IPS-18a (cell line): ENCODE measurements around the gene MEGF9.

Experiments used
- H3K27ac ChIP-seq: one replicate; pipeline ENCODE4 v1.5.1; 2013; ENCODE audit warnings: low read length
- H3K27me3 ChIP-seq: one replicate; pipeline ENCODE4 v1.6.1; 2013; ENCODE audit warnings: mild to moderate bottlenecking, low read length; ENCODE audit not compliant: control insufficient read depth, insufficient read depth
- H3K36me3 ChIP-seq: one replicate; pipeline ENCODE4 v1.6.1; 2013; ENCODE audit warnings: low read depth, low read length; ENCODE audit not compliant: control insufficient read depth
- H3K4me1 ChIP-seq: one replicate; pipeline ENCODE4 v1.6.1; 2013; ENCODE audit warnings: low read depth, low read length; ENCODE audit not compliant: control insufficient read depth
- H3K4me3 ChIP-seq: one replicate; pipeline ENCODE4 v1.5.1; 2013; ENCODE audit warnings: low read length
- H3K9ac ChIP-seq: one replicate; pipeline ENCODE4 v1.6.1; 2013; ENCODE audit warnings: mild to moderate bottlenecking, low read length, moderate library complexity
- H3K9me3 ChIP-seq: one replicate; pipeline ENCODE4 v1.6.1; 2013; ENCODE audit warnings: low read depth, low read length; ENCODE audit not compliant: control insufficient read depth

The MEGF9 gene

GRCh38 chr9:120610975-120611689 is 103.1 kb downstream of the MEGF9 start:
- Histone ChIP-seq H3K4me3 (no peak overlapping the region), H3K4me1 (no peaks in the 10 kb centered on the region), H3K36me3 (no peaks in the 10 kb centered on the region), H3K9ac (no peak overlapping the region), H3K27me3 (no peaks in the 10 kb centered on the region), H3K9me3 (no peaks in the 10 kb centered on the region), H3K27ac (no peak overlapping the region)

DNA sequence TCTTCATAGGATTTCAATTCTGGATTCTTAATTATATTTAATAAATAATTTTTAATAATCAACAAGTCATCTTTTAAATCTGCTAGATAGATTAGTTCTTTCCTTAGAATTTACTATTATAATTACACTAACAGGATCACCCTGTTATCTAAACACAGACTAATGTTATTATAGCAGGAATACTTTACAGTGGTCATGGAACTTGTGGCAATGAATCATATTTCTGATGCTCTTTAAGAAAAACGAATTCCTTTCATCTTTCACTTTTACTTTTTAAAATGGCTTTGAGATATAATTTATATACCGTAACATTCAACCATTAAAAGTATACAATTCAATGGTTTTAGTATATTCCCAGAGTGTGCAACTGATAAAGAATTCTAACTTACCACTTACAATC is 104.6 kb downstream of the MEGF9 start:
- Histone ChIP-seq H3K4me3 (no peak overlapping the region), H3K9ac (no peak overlapping the region), H3K27me3 (no peaks in the 10 kb centered on the region), H3K36me3 (no peaks in the 10 kb centered on the region), H3K9me3 (no peaks in the 10 kb centered on the region), H3K4me1 (no peaks in the 10 kb centered on the region), H3K27ac (no peak overlapping the region)

- no peaks in the 10 kb centered on the region for H3K36me3 ChIP-seq
- H3K9me3 ChIP-seq, result no peaks in the 10 kb centered on the region
- H3K27ac ChIP-seq, result no peak overlapping the region
- no peak overlapping the region for H3K4me3 ChIP-seq
- no peak overlapping the region for H3K9ac ChIP-seq
- no peaks in the 10 kb centered on the region for H3K27me3 ChIP-seq
- H3K4me1 ChIP-seq, result no peaks in the 10 kb centered on the region
Observed at GRCh38 chr9:120608421-120608820, 105.8 kb downstream of the MEGF9 start.

GRCh38 chr9:120603591-120603990 is 110.7 kb downstream of the MEGF9 start:
- Histone ChIP-seq H3K9ac (no peak overlapping the region), H3K36me3 (no peaks in the 10 kb centered on the region), H3K4me3 (no peak overlapping the region)

GRCh38 chr9:120603010-120603409 is 111.3 kb downstream of the MEGF9 start:
- no peaks in the 10 kb centered on the region for H3K27me3 ChIP-seq
- no peak overlapping the region for H3K27ac ChIP-seq
- H3K4me3 ChIP-seq, result no peak overlapping the region
- no peaks in the 10 kb centered on the region for H3K4me1 ChIP-seq
- no peaks in the 10 kb centered on the region for H3K9me3 ChIP-seq
- no peaks in the 10 kb centered on the region for H3K36me3 ChIP-seq
- H3K9ac ChIP-seq, result no peak overlapping the region

More at GRCh38 chr9:120603591-120603990, 110.7 kb downstream of the MEGF9 start:
- H3K9me3 ChIP-seq, result no peaks in the 10 kb centered on the region
- no peaks in the 10 kb centered on the region for H3K4me1 ChIP-seq
- H3K27ac ChIP-seq, result no peak overlapping the region
- H3K27me3 ChIP-seq, result no peaks in the 10 kb centered on the region

DNA sequence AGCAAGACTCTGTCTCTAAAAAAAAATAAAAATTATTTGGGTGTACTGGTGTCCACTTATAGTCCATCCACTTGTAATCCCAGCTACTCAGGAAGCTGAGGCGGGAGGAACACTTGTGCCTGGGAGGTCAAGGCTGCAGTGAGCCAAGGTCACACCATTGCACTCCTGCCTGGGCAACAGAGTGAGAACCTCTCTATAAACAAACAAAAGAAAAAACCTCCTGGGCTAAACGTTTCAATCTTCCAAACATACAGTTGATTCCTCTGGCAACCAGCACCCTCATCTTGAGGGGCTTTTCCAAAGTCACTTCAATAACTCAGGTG is 120.4 kb downstream of the MEGF9 start:
- no peak overlapping the region for H3K9ac ChIP-seq
- H3K27me3 ChIP-seq, result no peaks in the 10 kb centered on the region
- H3K27ac ChIP-seq, result no peak overlapping the region
- H3K4me1 ChIP-seq, result no peaks in the 10 kb centered on the region
- no peak overlapping the region for H3K4me3 ChIP-seq
- no peaks in the 10 kb centered on the region for H3K9me3 ChIP-seq
- H3K36me3 ChIP-seq, result no peaks in the 10 kb centered on the region

DNA sequence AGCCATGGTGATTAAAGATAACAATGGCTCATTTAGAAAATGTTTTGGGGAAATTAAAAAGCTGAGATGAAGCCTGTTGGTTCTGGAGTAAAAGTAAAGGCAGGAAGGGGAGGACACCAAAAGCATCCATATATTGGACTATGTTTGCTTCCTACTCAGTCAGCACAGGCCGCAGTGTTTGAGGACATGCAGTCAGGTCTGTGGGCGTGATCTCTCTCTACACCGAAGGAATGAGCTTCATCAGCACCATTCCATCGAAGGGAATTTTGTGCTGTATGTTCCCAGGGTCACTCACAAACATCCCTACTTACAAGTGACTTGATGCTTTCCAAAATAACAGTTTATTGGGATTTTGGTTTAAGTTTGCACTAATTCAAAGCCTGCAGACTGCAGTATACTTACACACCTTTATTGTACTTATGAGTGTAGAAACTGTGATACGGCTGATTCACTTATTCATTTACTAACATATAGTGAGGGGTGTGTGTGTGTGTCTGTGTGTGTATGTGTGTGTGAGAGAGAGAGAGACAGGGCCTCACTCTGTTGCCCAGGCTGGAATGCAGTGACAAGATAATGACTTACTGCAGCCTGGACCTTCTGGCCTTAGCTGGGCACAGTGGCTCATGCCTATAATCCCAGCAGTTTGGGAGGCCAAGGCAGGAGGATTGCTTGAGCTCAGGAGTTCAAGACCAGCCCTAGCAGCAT is 120.9 kb downstream of the MEGF9 start:
- no peak overlapping the region for H3K4me3 ChIP-seq
- H3K9me3 ChIP-seq, result no peaks in the 10 kb centered on the region
- H3K27me3 ChIP-seq, result no peaks in the 10 kb centered on the region
- H3K27ac ChIP-seq, result no peak overlapping the region
- H3K36me3 ChIP-seq, result no peaks in the 10 kb centered on the region
- no peak overlapping the region for H3K9ac ChIP-seq
- H3K4me1 ChIP-seq, result no peaks in the 10 kb centered on the region

GRCh38 chr9:120592210-120592609 is 122.1 kb downstream of the MEGF9 start:
- Histone ChIP-seq H3K9ac (no peak overlapping the region), H3K27me3 (no peaks in the 10 kb centered on the region), H3K27ac (no peak overlapping the region), H3K4me1 (no peaks in the 10 kb centered on the region), H3K36me3 (no peaks in the 10 kb centered on the region), H3K9me3 (no peaks in the 10 kb centered on the region), H3K4me3 (no peak overlapping the region)

DNA sequence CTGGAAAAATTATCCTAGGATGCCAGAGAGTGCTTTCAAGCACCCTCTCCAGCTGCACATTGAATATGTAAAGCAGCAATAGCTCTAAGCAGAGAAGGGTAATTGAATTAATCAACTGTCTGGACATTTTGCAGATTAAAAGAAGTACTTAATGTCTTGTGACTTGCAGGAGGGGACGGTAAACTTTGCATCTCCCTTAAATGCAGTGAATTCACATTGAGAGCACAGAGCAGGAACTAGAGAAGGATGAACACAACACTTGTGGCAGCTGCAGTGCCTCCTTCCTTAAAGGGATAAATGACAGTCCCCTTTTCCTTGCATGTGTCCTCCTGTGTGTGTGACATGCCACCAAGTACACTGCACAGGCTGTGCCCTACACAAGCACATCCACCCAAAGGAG is 126.9 kb downstream of the MEGF9 start:
- H3K4me3 ChIP-seq, result no peak overlapping the region
- no peak overlapping the region for H3K9ac ChIP-seq
- no peaks in the 10 kb centered on the region for H3K36me3 ChIP-seq
- H3K27ac ChIP-seq, result no peak overlapping the region
- no peaks in the 10 kb centered on the region for H3K4me1 ChIP-seq
- no peaks in the 10 kb centered on the region for H3K27me3 ChIP-seq
- no peaks in the 10 kb centered on the region for H3K9me3 ChIP-seq

- Histone ChIP-seq H3K27me3 (no peaks in the 10 kb centered on the region), H3K36me3 (no peaks in the 10 kb centered on the region), H3K4me1 (peaks cover 4% of the 10 kb centered on the region), H3K9me3 (no peaks in the 10 kb centered on the region), H3K27ac (no peak overlapping the region), H3K4me3 (no peak overlapping the region), H3K9ac (no peak overlapping the region)
Observed at GRCh38 chr9:120583958-120584369, 130.3 kb downstream of the MEGF9 start.

DNA sequence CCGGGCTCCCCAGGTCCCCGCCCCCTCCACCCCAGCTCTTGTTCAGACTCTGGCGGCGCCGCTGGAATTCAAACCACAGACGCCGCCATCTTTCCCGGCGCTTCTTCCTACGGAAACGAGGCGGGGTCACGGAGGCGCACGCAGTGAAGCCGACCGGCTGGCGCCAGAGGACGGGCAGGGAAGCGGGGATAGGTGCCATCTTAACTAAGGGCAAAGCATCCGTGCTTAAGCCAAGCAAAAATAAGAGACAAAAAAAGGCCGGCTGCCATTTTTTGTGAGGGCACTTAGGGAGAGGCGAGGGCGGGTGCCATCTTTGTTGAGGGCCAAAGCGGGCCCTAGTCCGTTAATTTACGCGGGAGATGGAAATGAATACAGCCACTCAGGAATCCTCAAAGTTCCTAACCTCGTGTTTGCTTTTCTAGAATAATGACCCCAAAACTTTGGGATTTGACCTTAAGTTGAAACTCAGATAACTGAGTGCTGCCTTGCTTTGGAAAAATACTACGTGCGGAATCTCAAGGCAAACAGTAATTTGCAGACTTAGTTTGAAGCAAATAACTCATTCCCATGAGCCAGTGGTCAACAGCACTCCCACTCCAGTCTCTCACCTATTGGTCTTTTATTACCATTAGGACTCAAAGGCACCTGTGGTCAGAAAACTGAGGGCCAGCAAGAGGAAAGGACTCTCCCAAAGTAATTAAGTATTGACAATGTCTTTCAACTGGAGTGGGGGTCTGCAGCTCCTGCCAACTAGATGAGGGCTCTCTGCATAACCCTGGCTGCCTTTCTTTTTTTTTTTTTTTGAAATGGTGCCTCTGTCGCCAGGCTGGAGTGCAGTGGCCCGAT is 134.0 kb downstream of the MEGF9 start, which contains the start of gene CDK5RAP2:
Gene CDK5RAP2, minus strand, starts transcription at position 117 of the 846 bp plus-strand sequence. CDS start 189 bp downstream, outside the sequence.
- Histone ChIP-seq H3K4me1 (peaks cover 6% of the 10 kb centered on the region), H3K9me3 (no peaks in the 10 kb centered on the region), H3K9ac (peak within 1 kb of the TSS; percentile 90), H3K4me3 (peak within 1 kb of the TSS; percentile 98), H3K36me3 (no peaks in the 10 kb centered on the region), H3K27ac (peak within 1 kb of the TSS; percentile 78), H3K27me3 (no peaks in the 10 kb centered on the region)
